Astrocyte (in vitro differentiated cells and primary cell): ENCODE results near the gene IVD. TPM values are rescaled to one million over a fixed set of nuclear protein-coding genes. Genes with fewer than 3 reads are reported as not detected.

Experiments
- DNase-seq: peaks from one replicate; pipeline ENCODE4 v3.0.0-alpha.2; 2010; ENCODE audit warnings: low read depth
- FAIRE-seq: peaks from 2 replicates; lab custom pipeline; 2011; peaks lifted over from hg19 to GRCh38; lab: Jason Lieb, UNC
- H2AFZ ChIP-seq: 2 replicates; pipeline ENCODE4 v1.6.0; 2012; ENCODE audit warnings: low read depth, low read length, inconsistent platforms
- H3K27ac ChIP-seq: 2 replicates; pipeline ENCODE4 v1.5.1; 2011; ENCODE audit warnings: low read depth, low read length, inconsistent platforms
- H3K27me3 ChIP-seq: 2 replicates; pipeline ENCODE4 v1.6.0; 2011; ENCODE audit warnings: low read length, inconsistent platforms; ENCODE audit not compliant: insufficient read depth
- H3K36me3 ChIP-seq: 2 replicates; pipeline ENCODE4 v1.5.1; 2011; ENCODE audit warnings: low read length, inconsistent platforms; ENCODE audit not compliant: insufficient read depth
- H3K4me1 ChIP-seq: 2 replicates; pipeline ENCODE4 v1.5.1; 2011; ENCODE audit warnings: low read length, inconsistent platforms; ENCODE audit not compliant: insufficient read depth
- H3K4me2 ChIP-seq: 2 replicates; pipeline ENCODE4 v1.6.0; 2012; ENCODE audit warnings: low read length, inconsistent platforms
- H3K4me3 ChIP-seq: 2 replicates; pipeline ENCODE4 v1.5.1; 2011; ENCODE audit warnings: low read depth, mild to moderate bottlenecking, low read length, inconsistent platforms; ENCODE audit not compliant: insufficient read depth
- H3K79me2 ChIP-seq: 2 replicates; pipeline ENCODE4 v1.6.0; 2012; ENCODE audit warnings: mild to moderate bottlenecking, low read length, inconsistent platforms; ENCODE audit not compliant: insufficient read depth
- H3K9ac ChIP-seq: 2 replicates; pipeline ENCODE4 v1.6.0; 2012; ENCODE audit warnings: mild to moderate bottlenecking, low read length, inconsistent platforms
- H3K9me3 ChIP-seq: 2 replicates; pipeline ENCODE4 v1.5.1; 2012; ENCODE audit warnings: low read depth, mild to moderate bottlenecking, low read length, inconsistent platforms; ENCODE audit not compliant: insufficient read depth
- H4K20me1 ChIP-seq: 2 replicates; pipeline ENCODE4 v1.6.0; 2012; ENCODE audit warnings: low read length, inconsistent platforms; ENCODE audit not compliant: insufficient read depth
- H3K27ac Mint-ChIP-seq: one replicate; pipeline ENCODE4 v1.8.0; 2021; ENCODE audit warnings: mild to moderate bottlenecking, mixed read lengths; ENCODE audit not compliant: unreplicated experiment
- H3K27me3 Mint-ChIP-seq: one replicate; pipeline ENCODE4 v1.8.0; 2021; ENCODE audit warnings: low read depth, mixed read lengths; ENCODE audit not compliant: unreplicated experiment
- H3K36me3 Mint-ChIP-seq: one replicate; pipeline ENCODE4 v1.8.0; 2021; ENCODE audit warnings: low read depth, mixed read lengths; ENCODE audit not compliant: unreplicated experiment
- H3K4me1 Mint-ChIP-seq: one replicate; pipeline ENCODE4 v1.8.0; 2021; ENCODE audit warnings: low read depth, mixed read lengths; ENCODE audit not compliant: unreplicated experiment
- H3K4me3 Mint-ChIP-seq: one replicate; pipeline ENCODE4 v1.8.0; 2021; ENCODE audit warnings: mild to moderate bottlenecking, moderate library complexity, mixed read lengths; ENCODE audit not compliant: unreplicated experiment
- H3K9me3 Mint-ChIP-seq: one replicate; pipeline ENCODE4 v1.8.0; 2021; ENCODE audit warnings: mild to moderate bottlenecking, mixed read lengths; ENCODE audit not compliant: unreplicated experiment
- EZH2 ChIP-seq: IDR thresholded peaks from 2 replicates; pipeline ENCODE4 v1.6.1; 2012; ENCODE audit warnings: mild to moderate bottlenecking, low read length, inconsistent platforms; ENCODE audit not compliant: insufficient read depth
- total RNA-seq: library from RNA; stranded (reverse); gene quantifications from 2 replicates; pipeline ENCODE4 v1.2.1, GENCODE V29; 2021
- TF ChIP-seq, protein P1 (sequence below): IDR thresholded peaks from 2 replicates; pipeline ENCODE4 v1.5.1; 2011; ENCODE audit warnings: low read depth, mild to moderate bottlenecking, inconsistent platforms, low read length, moderate library complexity; ENCODE audit not compliant: insufficient read depth

The IVD gene
- total RNA-seq, 1 donor from 2014 or later: 55.1 TPM

GRCh38 chr15:40438712-40439111 is 33.1 kb downstream of the IVD start:
- H3K27me3 Mint-ChIP-seq: peaks cover 29% of the 10 kb centered on the region
- H3K4me3 Mint-ChIP-seq: peak overlapping the region; percentile 89
- no peak overlapping the region for H3K9ac ChIP-seq

GRCh38 chr15:40439461-40439959 is 33.9 kb downstream of the IVD start:
- peak overlapping the region; percentile 64 for H3K9ac ChIP-seq
- H4K20me1 ChIP-seq: peaks cover 23% of the 10 kb centered on the region
- no peak for TF ChIP-seq EZH2
- TF ChIP-seq, protein P1, sequence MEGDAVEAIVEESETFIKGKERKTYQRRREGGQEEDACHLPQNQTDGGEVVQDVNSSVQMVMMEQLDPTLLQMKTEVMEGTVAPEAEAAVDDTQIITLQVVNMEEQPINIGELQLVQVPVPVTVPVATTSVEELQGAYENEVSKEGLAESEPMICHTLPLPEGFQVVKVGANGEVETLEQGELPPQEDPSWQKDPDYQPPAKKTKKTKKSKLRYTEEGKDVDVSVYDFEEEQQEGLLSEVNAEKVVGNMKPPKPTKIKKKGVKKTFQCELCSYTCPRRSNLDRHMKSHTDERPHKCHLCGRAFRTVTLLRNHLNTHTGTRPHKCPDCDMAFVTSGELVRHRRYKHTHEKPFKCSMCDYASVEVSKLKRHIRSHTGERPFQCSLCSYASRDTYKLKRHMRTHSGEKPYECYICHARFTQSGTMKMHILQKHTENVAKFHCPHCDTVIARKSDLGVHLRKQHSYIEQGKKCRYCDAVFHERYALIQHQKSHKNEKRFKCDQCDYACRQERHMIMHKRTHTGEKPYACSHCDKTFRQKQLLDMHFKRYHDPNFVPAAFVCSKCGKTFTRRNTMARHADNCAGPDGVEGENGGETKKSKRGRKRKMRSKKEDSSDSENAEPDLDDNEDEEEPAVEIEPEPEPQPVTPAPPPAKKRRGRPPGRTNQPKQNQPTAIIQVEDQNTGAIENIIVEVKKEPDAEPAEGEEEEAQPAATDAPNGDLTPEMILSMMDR: no peak
- peak overlapping the region; percentile 96 for H3K4me2 ChIP-seq
- H3K27ac ChIP-seq: no peak overlapping the region
- H3K4me1 ChIP-seq: peaks cover 24% of the 10 kb centered on the region
- Mint-ChIP-seq H3K27me3 (peaks cover 22% of the 10 kb centered on the region), H3K4me1 (peaks cover 32% of the 10 kb centered on the region), H3K36me3 (peaks cover 3% of the 10 kb centered on the region), H3K9me3 (no peaks in the 10 kb centered on the region), H3K27ac (peak overlapping the region; percentile 96), H3K4me3 (peak overlapping the region; percentile 89)
- DNase-seq: no peak
- peaks cover 23% of the 10 kb centered on the region for H3K79me2 ChIP-seq
- H3K4me3 ChIP-seq: peak overlapping the region; percentile 54
- no peak for FAIRE-seq
- no peaks in the 10 kb centered on the region for H3K36me3 ChIP-seq
- H3K9me3 ChIP-seq: no peaks in the 10 kb centered on the region
- peak overlapping the region; percentile 85 for H2AFZ ChIP-seq
- peaks cover 51% of the 10 kb centered on the region for H3K27me3 ChIP-seq

More at GRCh38 chr15:40438712-40439111, 33.1 kb downstream of the IVD start:
- H3K4me1 Mint-ChIP-seq: peaks cover 24% of the 10 kb centered on the region
- Histone ChIP-seq H3K27me3 (peaks cover 59% of the 10 kb centered on the region), H3K36me3 (no peaks in the 10 kb centered on the region), H3K4me1 (peaks cover 24% of the 10 kb centered on the region), H4K20me1 (peaks cover 15% of the 10 kb centered on the region), H3K79me2 (peaks cover 15% of the 10 kb centered on the region), H3K27ac (no peak overlapping the region), H3K4me2 (no peak overlapping the region), H3K9me3 (no peaks in the 10 kb centered on the region), H2AFZ (no peak overlapping the region), H3K4me3 (no peak overlapping the region)
- FAIRE-seq: no peak
- DNase-seq: no peak
- TF ChIP-seq EZH2: no peak
- TF ChIP-seq, protein P1: no peak
- H3K9me3 Mint-ChIP-seq: no peaks in the 10 kb centered on the region
- H3K36me3 Mint-ChIP-seq: peaks cover 3% of the 10 kb centered on the region
- peak overlapping the region; percentile 62 for H3K27ac Mint-ChIP-seq
